PC-3 (cell line): Measurements from ENCODE around the gene TAOK3. TPM values are rescaled to one million over a fixed set of nuclear protein-coding genes. Genes with fewer than 3 reads are reported as not detected.
A peak's percentile ranks its signal among the peaks of the same experiment; 100 is the strongest.

Experiments used
- ATAC-seq: fragments of 200-7000 bp; cut with Tn5 transposase; 2 replicates; pipeline ENCODE4 v1.9.1; 2020; ENCODE audit warnings: mild to moderate bottlenecking, moderate library complexity
- BruUV-seq: library from RNA; stranded (reverse); fragments of 400-500 nt; replicated peaks from 2 replicates; lab custom pipeline; 2021; lab: Mats Ljungman, UMichigan
- CTCF ChIA-PET: fragments of 300-600 bp; sonication (Branson Sonifier 250); formaldehyde crosslinking; loops from one replicate; lab custom pipeline; 2022; ENCODE audit warnings: antibody characterized with exemption; lab: Charles Lee
- POLR2A ChIA-PET: fragments of 300-600 bp; sonication (Branson Sonifier 250); formaldehyde crosslinking; loops from one replicate; lab custom pipeline; 2022; ENCODE audit warnings: antibody characterized with exemption; ENCODE audit not compliant: unreplicated experiment; lab: Charles Lee
- DNase-seq: peaks from one replicate; pipeline ENCODE4 v3.0.0-alpha.2; 2015
- H2AFZ ChIP-seq: fragments of 300-600 bp; sonication (generic); 2 replicates; pipeline ENCODE4 v1.6.0; 2016; ENCODE audit warnings: antibody characterized with exemption, low read length
- H3F3A ChIP-seq: fragments of 300-600 bp; sonication (generic); one replicate; pipeline ENCODE4 v1.6.0; 2017; ENCODE audit warnings: antibody characterized with exemption, low read length, control low read depth, mild to moderate bottlenecking; ENCODE audit not compliant: unreplicated experiment
- H3K27ac ChIP-seq: fragments of 300-600 bp; sonication (generic); 2 replicates; pipeline ENCODE4 v1.5.1; 2016; ENCODE audit warnings: mild to moderate bottlenecking, low read length
- H3K27me3 ChIP-seq: fragments of 300-600 bp; sonication (generic); 2 replicates; pipeline ENCODE4 v1.6.1; 2016; ENCODE audit warnings: low read length, mixed read lengths
- H3K36me3 ChIP-seq: fragments of 300-600 bp; sonication (generic); 2 replicates; pipeline ENCODE4 v1.6.1; 2016; ENCODE audit warnings: low read depth, mixed run types, low read length, mixed read lengths
- H3K4me1 ChIP-seq: fragments of 300-600 bp; sonication (generic); 2 replicates; pipeline ENCODE4 v1.5.1; 2016; ENCODE audit warnings: low read length; ENCODE audit not compliant: insufficient read depth
- H3K4me2 ChIP-seq: fragments of 300-600 bp; sonication (generic); 2 replicates; pipeline ENCODE4 v1.6.0; 2016; ENCODE audit warnings: low read length
- H3K4me3 ChIP-seq: fragments of 300-600 bp; sonication (generic); 2 replicates; pipeline ENCODE4 v1.5.1; 2016; ENCODE audit warnings: mild to moderate bottlenecking, low read length, mixed read lengths
- H3K79me2 ChIP-seq: fragments of 300-600 bp; sonication (generic); 2 replicates; pipeline ENCODE4 v1.6.1; 2017; ENCODE audit warnings: low read length, mixed read lengths
- H3K9ac ChIP-seq: fragments of 300-600 bp; sonication (generic); 2 replicates; pipeline ENCODE4 v1.6.0; 2016; ENCODE audit warnings: mild to moderate bottlenecking, low read length
- H3K9me2 ChIP-seq: fragments of 300-600 bp; sonication (generic); replicated peaks from 2 replicates; pipeline ENCODE4 v1.6.1; 2016; ENCODE audit warnings: mixed run types, low read length, mixed read lengths
- H3K9me3 ChIP-seq: fragments of 300-600 bp; sonication (generic); 2 replicates; pipeline ENCODE4 v1.6.1; 2016; ENCODE audit warnings: low read length, mixed read lengths
- H4K20me1 ChIP-seq: fragments of 300-600 bp; sonication (generic); 2 replicates; pipeline ENCODE4 v1.6.1; 2016; ENCODE audit warnings: low read length, mixed read lengths
- CTCF ChIP-seq: fragments of 300-600 bp; sonication (generic); conservative IDR thresholded peaks from 2 replicates; pipeline ENCODE4 v1.5.1; 2017; ENCODE audit warnings: antibody characterized with exemption, low read depth, mild to moderate bottlenecking, low read length
- EZH2 ChIP-seq: fragments of 300-600 bp; sonication (generic); IDR thresholded peaks from one replicate; pipeline ENCODE4 v1.6.1; 2017; ENCODE audit warnings: antibody characterized with exemption, mild to moderate bottlenecking, low read length; ENCODE audit not compliant: unreplicated experiment
- EZH2phosphoT487 ChIP-seq: fragments of 300-600 bp; sonication (generic); IDR thresholded peaks from 2 replicates; pipeline ENCODE4 v1.6.1; 2018; ENCODE audit warnings: mild to moderate bottlenecking, antibody characterized with exemption, low read length, borderline replicate concordance
- intact Hi-C: fragments of 100-400 bp; cut with micrococcal nuclease; formaldehyde crosslinking; loops from 2 replicates; pipeline ENCODE4 v1.9.0; 2023
- total RNA-seq: library from RNA; depleted of rRNA; stranded (reverse); fragments of >200 nt; gene quantifications from 2 replicates; pipeline ENCODE4 v1.2.3, GENCODE V29; 2014

The TAOK3 gene
- total RNA-seq, 1 experiment from 2014 or later: 27.9 TPM

- Histone ChIP-seq H3F3A (no peaks in the 10 kb centered on the region), H3K27ac (no peak overlapping the region), H3K27me3 (no peaks in the 10 kb centered on the region), H2AFZ (peak overlapping the region; percentile 61), H3K9me3 (no peaks in the 10 kb centered on the region), H3K79me2 (peaks cover 51% of the 10 kb centered on the region), H3K4me1 (peaks cover 25% of the 10 kb centered on the region), H3K36me3 (no peaks in the 10 kb centered on the region), H4K20me1 (no peaks in the 10 kb centered on the region), H3K9ac (peak overlapping the region; percentile 66), H3K4me3 (peak overlapping the region; percentile 96), H3K9me2 (no peaks in the 10 kb centered on the region), H3K4me2 (peak overlapping the region; percentile 84)
- no TSS peak for BruUV-seq
- POLR2A ChIA-PET: interaction anchor here (0.7 kb wide), 1 partner anchor 70 kb away, joined by 3 read pairs; no protein-coding TSS in a partner anchor
- TF ChIP-seq EZH2: no peak
- TF ChIP-seq CTCF: no peak
- no peak for TF ChIP-seq EZH2phosphoT487
- intact Hi-C loops: loop anchor here (5.0 to 10.0 kb wide), 2 partner anchors 313 to 496 kb away; no protein-coding TSS in a partner anchor
- ATAC-seq (no peak), DNase-seq (peak; percentile 19)
- CTCF ChIA-PET: no interaction called here
Measured at GRCh38 chr12:118370601-118371000, 2.1 kb downstream of the TAOK3 start.

- no peaks in the 10 kb centered on the region for H3K36me3 ChIP-seq
- ATAC-seq: no peak
- CTCF ChIA-PET: no interaction called here
Measured at GRCh38 chr12:118368821-118369220, 3.9 kb downstream of the TAOK3 start.

More at GRCh38 chr12:118368821-118369220, 3.9 kb downstream of the TAOK3 start:
- peaks cover 51% of the 10 kb centered on the region for H3K79me2 ChIP-seq
- no peaks in the 10 kb centered on the region for H3F3A ChIP-seq
- H3K27me3 ChIP-seq: no peaks in the 10 kb centered on the region
- BruUV-seq: no TSS peak
- H3K9me2 ChIP-seq: no peaks in the 10 kb centered on the region
- intact Hi-C loops: no loop called here
- TF ChIP-seq CTCF (no peak), EZH2phosphoT487 (no peak), EZH2 (no peak)
- DNase-seq: no peak
- H3K4me2 ChIP-seq: no peak overlapping the region
- POLR2A ChIA-PET: interaction anchor here (0.6 kb wide), 2 partner anchors 62 to 244 kb away, joined by 5 to 6 read pairs; no protein-coding TSS in a partner anchor
- no peaks in the 10 kb centered on the region for H4K20me1 ChIP-seq
- peaks cover 15% of the 10 kb centered on the region for H3K4me1 ChIP-seq
- no peak overlapping the region for H3K4me3 ChIP-seq
- H2AFZ ChIP-seq: no peak overlapping the region
- H3K27ac ChIP-seq: no peak overlapping the region
- H3K9ac ChIP-seq: no peak overlapping the region
- no peaks in the 10 kb centered on the region for H3K9me3 ChIP-seq
